Measurements from ENCODE around the gene CRADD.
"Not testable (repeated sequence)": the region's sequence is repeated elsewhere in the genome, so short reads cannot be mapped to it uniquely, and the experiment has no call there.

CRADD gene

GRCh38 chr12:93879476-93880421 lies 202.6 kb downstream of the CRADD start:
- H3K9me3 Mint-ChIP-seq: peaks cover 41% of the 10 kb centered on the region
- H3K4me3 Mint-ChIP-seq: peak overlapping the region; percentile 60
- H3K27me3 Mint-ChIP-seq (ENCODE audit: low read depth): peaks cover 3% of the 10 kb centered on the region
- H3K36me3 Mint-ChIP-seq (ENCODE audit: low read depth): peaks cover 38% of the 10 kb centered on the region
- H3K27ac Mint-ChIP-seq: peak overlapping the region; percentile 92
- H3K4me1 Mint-ChIP-seq (ENCODE audit: low read depth): peaks cover 38% of the 10 kb centered on the region

- Mint-ChIP-seq H3K27ac (peak overlapping the region; percentile 92), H3K27me3 (ENCODE audit: low read depth) (peaks cover 3% of the 10 kb centered on the region), H3K4me1 (ENCODE audit: low read depth) (peaks cover 38% of the 10 kb centered on the region), H3K4me3 (peak overlapping the region; percentile 60), H3K36me3 (ENCODE audit: low read depth) (peaks cover 27% of the 10 kb centered on the region), H3K9me3 (peaks cover 29% of the 10 kb centered on the region)
Observed at GRCh38 chr12:93880853-93881522, 203.8 kb downstream of the CRADD start.

GRCh38 chr12:93882763-93883162 lies 205.6 kb downstream of the CRADD start:
- H3K4me3 Mint-ChIP-seq: no peak overlapping the region
- peaks cover 14% of the 10 kb centered on the region for H3K9me3 Mint-ChIP-seq
- H3K36me3 Mint-ChIP-seq (ENCODE audit: low read depth): peaks cover 16% of the 10 kb centered on the region
- no peaks in the 10 kb centered on the region for H3K27me3 Mint-ChIP-seq (ENCODE audit: low read depth)
- H3K27ac Mint-ChIP-seq: no peak overlapping the region
- peaks cover 40% of the 10 kb centered on the region for H3K4me1 Mint-ChIP-seq (ENCODE audit: low read depth)

- peaks cover 40% of the 10 kb centered on the region for H3K4me1 Mint-ChIP-seq (ENCODE audit: low read depth)
- H3K27ac Mint-ChIP-seq: no peak overlapping the region
- peaks cover 14% of the 10 kb centered on the region for H3K9me3 Mint-ChIP-seq
- no peak overlapping the region for H3K4me3 Mint-ChIP-seq
- no peaks in the 10 kb centered on the region for H3K27me3 Mint-ChIP-seq (ENCODE audit: low read depth)
- H3K36me3 Mint-ChIP-seq (ENCODE audit: low read depth): peaks cover 16% of the 10 kb centered on the region
Observed at GRCh38 chr12:93883436-93884154, 206.4 kb downstream of the CRADD start.

GRCh38 chr12:93884794-93885460 lies 207.8 kb downstream of the CRADD start:
- H3K36me3 Mint-ChIP-seq (ENCODE audit: low read depth): peaks cover 6% of the 10 kb centered on the region
- H3K4me3 Mint-ChIP-seq: no peak overlapping the region
- H3K27me3 Mint-ChIP-seq (ENCODE audit: low read depth): no peaks in the 10 kb centered on the region
- peaks cover 4% of the 10 kb centered on the region for H3K9me3 Mint-ChIP-seq
- no peak overlapping the region for H3K27ac Mint-ChIP-seq
- peaks cover 37% of the 10 kb centered on the region for H3K4me1 Mint-ChIP-seq (ENCODE audit: low read depth)

GRCh38 chr12:93885973-93886532 lies 208.9 kb downstream of the CRADD start:
- H3K27ac Mint-ChIP-seq; H3K36me3 Mint-ChIP-seq (ENCODE audit: low read depth); H3K4me3 Mint-ChIP-seq; H3K9me3 Mint-ChIP-seq; H3K27me3 Mint-ChIP-seq (ENCODE audit: low read depth): not testable (repeated sequence)
- peaks cover 29% of the 10 kb centered on the region for H3K4me1 Mint-ChIP-seq (ENCODE audit: low read depth)

- Mint-ChIP-seq H3K27me3 (ENCODE audit: low read depth) (no peaks in the 10 kb centered on the region), H3K4me1 (ENCODE audit: low read depth) (peaks cover 24% of the 10 kb centered on the region), H3K36me3 (ENCODE audit: low read depth) (no peaks in the 10 kb centered on the region), H3K4me3 (no peak overlapping the region), H3K27ac (no peak overlapping the region), H3K9me3 (no peaks in the 10 kb centered on the region)
Observed at GRCh38 chr12:93886533-93887511, 209.6 kb downstream of the CRADD start.

GRCh38 chr12:93888964-93889363 lies 211.8 kb downstream of the CRADD start:
- Mint-ChIP-seq H3K27me3 (ENCODE audit: low read depth) (no peaks in the 10 kb centered on the region), H3K27ac (no peak overlapping the region), H3K9me3 (no peaks in the 10 kb centered on the region), H3K36me3 (ENCODE audit: low read depth) (no peaks in the 10 kb centered on the region), H3K4me3 (no peak overlapping the region), H3K4me1 (ENCODE audit: low read depth) (peaks cover 14% of the 10 kb centered on the region)

- H3K36me3 Mint-ChIP-seq (ENCODE audit: low read depth): no peaks in the 10 kb centered on the region
- peaks cover 14% of the 10 kb centered on the region for H3K4me1 Mint-ChIP-seq (ENCODE audit: low read depth)
- H3K4me3 Mint-ChIP-seq: no peak overlapping the region
- H3K9me3 Mint-ChIP-seq: no peaks in the 10 kb centered on the region
- H3K27ac Mint-ChIP-seq: no peak overlapping the region
- H3K27me3 Mint-ChIP-seq (ENCODE audit: low read depth): no peaks in the 10 kb centered on the region
Observed at GRCh38 chr12:93889516-93890212, 212.5 kb downstream of the CRADD start.

GRCh38 chr12:93892423-93893268 lies 215.5 kb downstream of the CRADD start:
- no peak overlapping the region for H3K4me3 Mint-ChIP-seq
- no peak overlapping the region for H3K27ac Mint-ChIP-seq
- H3K27me3 Mint-ChIP-seq (ENCODE audit: low read depth): no peaks in the 10 kb centered on the region
- H3K4me1 Mint-ChIP-seq (ENCODE audit: low read depth): peaks cover 30% of the 10 kb centered on the region
- H3K36me3 Mint-ChIP-seq (ENCODE audit: low read depth): no peaks in the 10 kb centered on the region
- no peaks in the 10 kb centered on the region for H3K9me3 Mint-ChIP-seq

GRCh38 chr12:93894391-93895088 lies 217.4 kb downstream of the CRADD start:
- Mint-ChIP-seq H3K27me3 (ENCODE audit: low read depth) (no peaks in the 10 kb centered on the region), H3K27ac (no peak overlapping the region), H3K4me1 (ENCODE audit: low read depth) (peaks cover 41% of the 10 kb centered on the region), H3K36me3 (ENCODE audit: low read depth) (peaks cover 3% of the 10 kb centered on the region), H3K9me3 (no peaks in the 10 kb centered on the region), H3K4me3 (no peak overlapping the region)
